Smooth muscle cell of the brain vasculature (primary cell): ENCODE results near the gene SLC37A3.
"Not testable (repeated sequence)": the region's sequence is repeated elsewhere in the genome, so short reads cannot be mapped to it uniquely, and the experiment has no call there.

ENCODE experiments used
- DNase-seq: peaks from one replicate; pipeline ENCODE4 v3.0.0-alpha.2; 2012; ENCODE audit warnings: low read depth, low spot score

SLC37A3 gene

DNA sequence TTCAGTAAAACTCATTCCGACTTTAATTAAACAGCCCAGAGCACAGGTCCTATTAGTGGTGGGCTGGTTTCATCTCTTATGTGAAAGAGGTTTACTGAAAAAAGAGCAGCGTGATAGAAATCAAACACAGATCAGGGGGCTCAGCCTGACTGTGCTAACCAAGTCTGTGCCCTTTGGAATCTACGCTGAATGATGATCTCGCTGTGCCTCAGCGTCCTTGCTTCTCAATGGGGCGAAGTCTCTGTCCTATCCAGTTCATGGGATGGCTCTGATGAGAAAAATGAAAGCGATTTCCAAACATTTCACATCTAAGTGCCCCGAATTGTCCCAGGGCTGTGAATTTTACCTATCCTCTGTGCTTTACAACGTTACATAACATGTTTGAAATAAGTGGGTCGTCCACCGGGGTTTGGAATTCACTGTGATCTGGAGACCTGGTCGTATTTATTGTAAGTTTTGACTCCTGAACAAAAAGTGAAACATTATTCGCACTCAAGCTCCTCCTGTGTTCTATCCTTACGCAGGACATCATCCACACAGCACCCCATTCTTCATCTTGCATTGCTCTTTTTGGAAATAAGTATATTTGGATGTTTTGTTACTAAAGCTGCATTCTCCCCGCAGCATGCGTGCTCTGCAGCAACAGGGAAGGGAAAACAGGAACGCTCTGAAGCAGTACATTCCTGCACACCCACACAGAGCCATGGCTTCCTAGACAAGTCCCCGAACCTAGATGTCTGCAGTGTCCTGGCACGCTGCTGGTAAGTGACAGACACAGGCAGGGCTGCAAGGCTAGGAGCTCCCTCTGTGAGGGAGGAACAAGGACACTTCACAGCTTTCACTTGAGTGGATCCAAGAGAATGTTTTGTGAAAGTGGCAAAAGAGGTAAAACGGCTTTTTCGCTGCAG, 83.5 kb downstream of the SLC37A3 start:
- no peak for DNase-seq

DNA sequence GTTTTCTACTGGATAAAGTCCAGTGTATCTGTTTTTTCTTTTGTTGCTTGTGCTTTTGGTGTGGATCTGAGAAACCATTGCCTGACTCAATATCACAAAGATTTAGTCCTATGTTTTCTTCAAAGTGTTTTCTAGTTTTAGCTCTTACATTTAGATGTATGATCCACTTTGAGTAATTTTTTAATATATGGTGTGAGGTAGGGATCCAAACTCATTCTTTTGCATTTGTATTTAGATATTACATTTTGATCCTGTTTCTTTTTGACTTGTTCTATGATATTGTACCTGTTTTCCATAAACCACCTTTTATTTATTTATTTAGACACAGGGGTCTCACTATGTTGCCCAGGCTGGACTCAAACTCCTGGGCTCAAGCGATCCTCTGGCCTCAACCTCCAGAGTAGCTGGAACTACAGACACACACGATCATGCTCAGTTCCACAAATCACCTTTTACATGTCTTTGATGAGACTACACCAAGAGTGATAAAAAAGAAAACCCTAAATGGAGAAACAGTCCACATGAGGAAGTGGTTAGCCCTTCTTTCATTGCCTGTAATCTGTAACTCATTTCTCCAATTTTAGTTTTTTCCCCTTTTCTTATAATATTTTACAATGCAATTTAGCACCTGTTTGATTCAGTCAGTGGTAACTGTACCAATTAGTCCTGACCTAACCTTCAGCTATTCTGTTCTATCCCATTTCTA, 86.0 kb downstream of the SLC37A3 start:
- no peak for DNase-seq

DNA sequence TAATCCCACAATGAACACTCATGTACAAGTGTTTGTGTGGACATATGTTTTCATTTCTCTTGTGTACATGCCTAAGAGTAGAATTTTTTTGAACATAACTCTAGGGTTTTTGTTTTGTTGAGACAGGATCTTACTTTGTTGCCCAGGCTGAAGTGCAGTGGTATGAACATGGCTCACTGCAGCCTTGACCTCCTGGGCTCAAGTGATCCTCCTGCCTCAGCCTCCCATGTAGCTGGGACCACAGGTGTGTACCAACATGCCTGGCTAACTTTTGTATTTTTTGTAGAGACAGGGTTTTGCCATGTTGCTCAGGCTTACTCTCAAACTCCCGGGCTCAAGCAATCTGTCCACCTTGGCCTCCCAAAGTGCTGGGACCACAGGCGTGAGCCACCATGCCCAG, 87.2 kb downstream of the SLC37A3 start:
- DNase-seq = not testable (repeated sequence)

DNA sequence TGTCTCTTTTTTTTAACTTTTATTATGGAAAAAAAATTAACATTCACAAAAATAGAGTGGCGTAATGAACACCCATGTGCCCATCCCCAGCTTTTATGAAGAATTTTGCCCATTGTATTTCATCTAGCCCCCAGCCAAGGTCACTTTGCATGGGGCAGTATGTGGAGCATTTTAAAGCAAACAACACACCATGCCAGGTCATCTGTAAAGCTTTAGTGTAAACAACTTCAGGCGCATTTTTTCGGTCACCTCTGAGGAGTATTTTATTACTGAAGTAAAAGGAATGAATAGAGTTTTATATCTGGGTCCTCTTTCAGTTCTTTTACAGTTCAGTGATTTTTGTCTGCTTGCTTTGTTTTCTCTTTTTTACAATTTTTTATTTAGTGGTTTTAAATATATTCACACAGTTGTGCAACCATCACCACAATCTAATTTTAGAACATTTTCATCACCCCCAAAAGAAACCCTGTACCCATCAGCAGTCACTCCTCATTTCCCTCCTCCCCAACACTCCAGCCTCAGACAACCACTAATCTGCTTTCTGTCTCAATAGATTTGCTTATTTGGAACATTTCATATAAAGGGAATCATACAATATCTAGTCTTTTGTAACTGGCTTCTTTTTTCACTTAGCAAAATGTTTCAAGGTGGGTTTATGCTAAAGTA, 87.9 kb downstream of the SLC37A3 start:
- DNase-seq = no peak

DNA sequence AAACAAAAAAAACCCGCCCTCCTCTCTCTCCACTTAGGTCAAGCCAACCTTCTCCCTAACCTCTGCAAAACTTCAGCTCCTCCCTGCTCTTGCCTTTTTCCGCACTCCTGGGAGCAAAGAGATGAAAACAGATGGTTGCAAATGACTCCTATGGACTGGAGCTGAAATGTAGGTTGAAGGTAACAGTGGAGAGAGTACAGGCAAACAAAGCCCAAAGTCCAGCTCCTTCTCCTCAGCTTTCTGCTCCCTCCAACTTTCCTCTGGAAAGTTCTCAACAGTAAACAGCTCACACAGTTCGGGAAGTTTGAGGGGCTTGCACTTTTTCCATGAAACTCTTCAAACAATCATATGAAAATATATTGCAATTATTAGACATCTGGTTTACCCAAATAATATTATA, 90.3 kb downstream of the SLC37A3 start:
- no peak for DNase-seq

DNA sequence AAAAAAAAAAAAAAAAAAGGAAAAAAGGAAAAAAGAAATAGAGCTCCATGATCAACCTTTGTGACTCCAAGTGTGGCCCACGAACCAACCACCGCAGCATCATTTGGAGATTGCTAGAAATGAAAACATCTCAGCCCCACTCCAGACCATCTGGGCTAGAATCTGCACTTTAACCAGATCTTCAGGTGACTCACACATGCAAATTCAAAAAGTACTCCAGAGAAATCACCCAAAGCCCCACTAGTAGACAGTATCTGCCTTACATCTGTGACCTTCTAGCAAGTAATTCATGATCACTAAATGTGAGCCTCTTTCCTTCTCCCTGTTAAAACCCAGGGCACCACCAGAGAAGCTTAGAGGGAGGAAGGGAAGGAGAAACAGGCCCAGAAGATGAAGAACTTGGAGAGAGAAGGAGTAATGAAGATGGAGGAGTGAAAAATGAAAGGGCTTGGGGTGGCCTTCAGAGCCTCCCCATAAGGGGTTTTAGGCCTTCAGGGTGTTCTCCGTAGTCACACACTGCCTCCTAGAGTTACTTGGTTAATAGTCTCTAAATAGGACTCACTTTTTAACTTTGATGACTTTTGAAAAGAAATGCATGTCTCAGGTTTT, 94.0 kb downstream of the SLC37A3 start:
- DNase-seq = no peak

DNA sequence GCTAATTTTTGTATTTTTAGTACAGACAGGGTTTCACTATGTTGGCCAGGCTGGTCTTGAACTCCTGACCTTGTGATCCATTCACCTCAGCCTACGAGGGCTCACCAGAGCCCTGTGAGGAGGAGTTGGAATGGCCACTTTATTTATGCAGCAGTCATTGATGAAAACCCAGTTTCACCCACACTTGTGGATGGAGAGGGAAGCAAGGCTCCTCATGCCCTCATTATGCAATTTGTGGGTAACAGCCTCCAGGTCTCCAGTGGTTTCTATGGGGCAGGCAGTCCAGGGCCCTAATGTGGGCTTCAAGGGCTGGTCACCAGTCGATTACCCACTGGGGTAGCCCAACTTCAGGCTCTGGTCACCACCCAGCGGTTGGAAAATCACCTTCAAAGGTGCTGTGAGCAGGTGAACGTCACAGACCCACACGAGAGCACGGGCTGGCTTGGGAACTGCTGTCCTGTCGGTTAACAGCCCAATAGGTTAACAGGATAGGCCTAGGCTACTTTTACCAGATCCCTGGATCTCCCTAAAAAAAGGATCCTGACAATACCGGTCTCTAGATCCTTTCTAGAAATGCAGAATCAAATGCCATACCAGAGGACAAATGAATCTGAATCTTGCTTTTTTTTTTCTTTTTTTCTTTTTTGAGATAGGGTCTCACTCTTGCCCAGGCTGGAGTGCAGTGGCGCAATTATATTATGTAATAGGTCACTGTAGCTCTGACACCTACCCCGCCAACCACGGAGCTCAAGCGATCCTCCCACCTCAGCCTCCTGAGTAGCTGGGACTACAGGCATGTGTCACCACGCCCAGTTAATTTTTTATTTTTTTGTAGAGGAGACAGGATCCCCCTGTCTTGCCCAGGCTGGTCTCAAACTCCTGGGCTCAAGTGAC, 97.8 kb downstream of the SLC37A3 start:
- no peak for DNase-seq

DNA sequence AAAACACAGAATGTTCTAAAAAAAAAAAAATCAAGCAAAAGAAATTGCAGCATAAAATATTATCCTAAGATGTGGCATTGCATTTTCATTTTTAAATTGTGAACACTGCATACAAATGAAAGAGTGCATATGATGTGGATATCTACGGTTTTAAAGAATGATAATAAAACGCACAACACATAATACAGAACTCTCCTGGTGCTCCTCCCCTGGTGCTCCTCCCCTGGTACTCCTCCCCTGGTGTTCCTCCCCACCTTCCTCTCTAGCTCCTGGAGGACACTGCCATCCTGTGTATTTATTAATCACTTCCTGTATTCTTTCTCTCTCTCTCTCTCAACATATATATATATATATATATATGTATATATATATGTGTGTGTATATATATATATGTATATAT, 100.1 kb downstream of the SLC37A3 start:
- no peak for DNase-seq

DNA sequence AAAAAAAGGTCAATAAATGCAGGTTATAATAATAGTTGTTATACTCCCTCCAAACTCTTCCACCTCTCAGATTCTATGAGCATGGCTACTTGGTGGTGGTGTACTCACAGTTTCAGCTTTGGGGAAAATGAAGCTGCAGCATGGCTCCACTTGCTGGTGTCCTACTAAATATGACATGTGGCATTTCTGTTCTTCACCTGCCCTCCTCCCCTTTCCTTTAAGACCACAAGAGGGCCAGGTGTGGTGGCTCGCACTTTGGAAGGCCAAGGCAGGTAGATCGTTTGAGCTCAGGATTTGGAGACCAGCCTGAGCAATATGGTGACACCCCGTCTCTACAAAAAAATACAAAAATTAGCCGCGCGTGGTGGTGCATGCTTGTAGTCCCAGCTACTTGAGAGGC, 101.1 kb downstream of the SLC37A3 start:
- DNase-seq = no peak

DNA sequence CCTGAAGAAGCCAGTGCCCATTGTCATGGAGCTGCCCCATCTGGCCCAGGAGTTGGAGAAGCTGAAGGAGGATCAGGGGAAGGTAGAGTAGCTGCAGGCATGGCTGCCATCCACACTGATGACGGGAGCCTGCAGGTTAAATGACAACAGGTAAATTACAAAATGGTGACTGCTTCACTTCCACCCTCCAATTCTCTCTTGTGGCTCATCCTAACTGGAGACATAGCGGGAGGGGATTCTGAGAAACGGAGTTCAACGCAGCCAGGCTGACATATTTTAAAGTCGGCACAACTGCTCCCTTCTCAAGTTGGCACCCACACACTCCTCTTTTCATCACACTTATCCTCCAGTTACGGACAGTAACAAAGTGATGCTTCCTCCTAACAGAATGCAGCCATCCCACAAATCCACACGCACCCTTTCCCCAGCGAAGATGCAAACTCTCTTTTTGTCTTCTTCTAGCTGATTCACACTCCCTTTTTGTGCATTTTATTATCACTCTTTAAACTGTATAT, 103.0 kb downstream of the SLC37A3 start:
- DNase-seq = no peak

DNA sequence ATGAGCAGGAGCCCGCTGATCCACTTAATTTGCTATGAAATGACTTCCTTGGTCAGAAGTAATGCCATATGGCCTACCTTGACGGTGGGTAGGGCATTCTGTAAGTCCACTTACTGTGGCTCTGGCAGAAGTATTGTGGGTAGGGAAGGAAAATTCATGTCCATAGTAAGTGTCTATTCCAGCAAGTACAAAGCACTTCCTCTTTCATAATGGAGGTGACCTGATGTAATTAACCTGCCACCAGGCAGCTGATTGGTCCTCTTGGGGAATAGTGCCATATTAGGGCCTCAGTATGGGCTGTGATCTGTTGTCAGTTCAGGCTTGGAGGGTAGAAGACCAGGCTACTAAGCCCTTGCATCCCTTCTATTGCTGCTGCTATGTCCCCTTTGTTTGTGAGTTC, 103.9 kb downstream of the SLC37A3 start:
- no peak for DNase-seq

DNA sequence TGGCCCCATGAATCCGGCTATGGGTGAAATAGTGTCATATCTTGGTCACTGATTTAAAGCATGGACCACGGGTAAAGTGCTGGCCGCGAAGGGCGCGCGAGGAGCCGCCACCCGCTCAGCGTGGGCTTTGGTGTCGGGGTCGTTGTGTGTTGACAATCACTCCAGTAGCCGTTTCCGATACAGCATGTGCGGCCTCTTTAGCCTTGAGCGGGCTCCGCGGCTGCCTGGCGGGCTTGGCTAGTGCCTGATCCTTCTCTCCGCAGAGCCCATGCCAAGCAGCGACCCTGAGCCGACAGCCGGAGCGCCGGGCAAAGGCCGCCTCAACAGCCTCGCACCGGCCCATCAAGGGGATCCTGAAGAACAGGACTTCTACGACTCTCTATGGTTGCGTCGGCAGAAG, 105.9 kb downstream of the SLC37A3 start:
- DNase-seq = no peak

DNA sequence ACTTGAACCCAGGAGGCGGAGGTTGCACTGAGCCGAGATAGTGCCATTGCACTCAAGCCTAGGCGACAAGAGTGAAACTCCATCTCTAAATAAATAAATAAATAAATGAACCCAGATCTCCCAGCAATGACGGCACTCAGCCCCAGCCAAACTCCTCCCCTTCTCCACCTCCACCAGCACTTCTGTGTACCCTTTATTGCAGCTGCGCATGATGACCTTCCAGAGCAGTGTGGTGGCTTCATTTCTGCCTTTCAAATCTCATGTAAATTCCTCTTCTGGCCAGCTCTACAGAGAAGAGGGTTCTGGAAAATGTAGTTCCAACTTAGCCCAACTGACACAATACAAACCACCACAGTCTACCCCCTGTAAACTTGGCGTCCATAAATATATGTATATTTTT, 108.5 kb downstream of the SLC37A3 start:
- no peak for DNase-seq

DNA sequence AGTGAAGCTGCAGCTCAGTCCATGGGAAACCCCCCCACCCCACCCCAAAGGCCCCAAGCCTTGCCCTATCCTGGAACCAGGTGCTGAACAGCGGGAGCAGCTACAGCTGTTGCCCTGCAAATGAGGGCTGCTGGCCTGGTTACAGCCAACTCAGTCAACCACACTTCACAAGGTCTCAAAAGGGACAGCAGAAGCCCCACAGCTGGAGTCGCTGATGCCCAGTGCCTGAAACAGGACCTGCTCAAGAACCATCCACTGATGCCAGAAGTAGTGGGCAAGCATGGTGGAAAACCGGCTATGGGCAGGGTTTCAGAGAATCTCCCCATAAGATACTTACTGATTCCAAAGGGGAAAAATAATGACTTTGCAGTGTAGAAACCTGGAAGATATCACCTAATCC, 110.3 kb downstream of the SLC37A3 start:
- no peak for DNase-seq

DNA sequence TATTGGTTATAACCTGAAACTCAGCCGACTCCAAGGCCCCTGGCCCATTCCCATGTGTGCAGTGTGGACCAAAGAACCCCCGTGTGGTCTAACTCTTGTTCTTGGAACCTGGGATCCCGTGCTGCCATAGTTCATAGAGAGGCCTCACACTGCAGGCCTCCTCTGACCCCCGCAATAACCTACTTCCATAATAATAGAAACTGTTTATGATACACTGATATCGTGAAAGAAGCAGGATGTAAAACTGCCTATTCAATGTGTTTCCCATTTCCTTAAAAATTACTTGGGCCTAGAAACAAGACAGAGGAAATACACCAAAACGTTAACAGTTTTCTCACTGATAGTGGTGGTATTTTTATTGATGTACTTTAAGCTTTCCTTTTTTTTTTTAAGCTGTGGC, 112.4 kb downstream of the SLC37A3 start:
- DNase-seq = no peak

DNA sequence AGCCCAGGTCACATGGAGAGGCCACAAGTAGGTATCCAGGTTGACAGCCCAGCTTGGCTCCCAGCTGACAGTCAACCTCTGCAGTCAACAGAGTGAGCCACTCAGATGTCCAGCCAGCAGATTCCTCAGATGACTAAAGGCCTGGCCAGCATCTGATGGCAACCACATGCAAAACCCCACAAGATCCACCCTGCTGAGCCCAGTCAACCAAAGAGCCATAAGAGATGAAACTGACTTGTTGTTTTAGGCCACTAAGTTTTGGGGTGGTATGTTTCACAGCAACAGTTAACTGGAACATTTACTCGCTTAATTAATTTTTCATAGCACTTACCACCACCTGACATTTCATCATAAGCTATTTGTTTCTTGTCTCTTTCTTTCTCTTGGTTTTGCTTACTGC, 114.3 kb downstream of the SLC37A3 start:
- no peak for DNase-seq
